ENCODE data around the gene OR5H15. TPM values are rescaled to one million over a fixed set of nuclear protein-coding genes. Genes with fewer than 3 reads are reported as not detected.
"Not testable (repeated sequence)": the region's sequence is repeated elsewhere in the genome, so short reads cannot be mapped to it uniquely, and the experiment has no call there.

The OR5H15 gene
- total RNA-seq, 1 donor, result not detected

DNA sequence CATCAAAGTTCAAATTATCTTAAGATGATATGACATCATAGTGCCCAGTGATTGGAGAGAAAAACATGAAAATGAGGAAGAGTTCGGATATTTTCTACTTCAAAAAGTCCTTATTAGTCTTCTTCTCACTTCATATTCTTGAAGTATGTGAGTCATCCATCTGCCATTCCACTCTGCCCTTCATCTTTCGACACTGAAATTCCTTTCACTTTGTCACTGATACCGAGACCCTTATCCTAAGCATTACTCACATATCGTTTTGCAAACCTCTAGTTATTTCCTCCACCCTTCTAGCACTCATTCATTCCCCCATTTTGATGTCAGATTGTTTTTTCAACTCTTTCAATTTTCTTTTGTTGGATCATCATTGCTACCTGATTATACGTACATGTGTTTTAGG is 15.3 kb upstream of the OR5H15 start:
- no peak overlapping the region for H3K4me3 ChIP-seq (ENCODE audit: low read depth, low read length)
- no peak for DNase-seq (ENCODE audit: low read depth)
- TF ChIP-seq, protein P1, sequence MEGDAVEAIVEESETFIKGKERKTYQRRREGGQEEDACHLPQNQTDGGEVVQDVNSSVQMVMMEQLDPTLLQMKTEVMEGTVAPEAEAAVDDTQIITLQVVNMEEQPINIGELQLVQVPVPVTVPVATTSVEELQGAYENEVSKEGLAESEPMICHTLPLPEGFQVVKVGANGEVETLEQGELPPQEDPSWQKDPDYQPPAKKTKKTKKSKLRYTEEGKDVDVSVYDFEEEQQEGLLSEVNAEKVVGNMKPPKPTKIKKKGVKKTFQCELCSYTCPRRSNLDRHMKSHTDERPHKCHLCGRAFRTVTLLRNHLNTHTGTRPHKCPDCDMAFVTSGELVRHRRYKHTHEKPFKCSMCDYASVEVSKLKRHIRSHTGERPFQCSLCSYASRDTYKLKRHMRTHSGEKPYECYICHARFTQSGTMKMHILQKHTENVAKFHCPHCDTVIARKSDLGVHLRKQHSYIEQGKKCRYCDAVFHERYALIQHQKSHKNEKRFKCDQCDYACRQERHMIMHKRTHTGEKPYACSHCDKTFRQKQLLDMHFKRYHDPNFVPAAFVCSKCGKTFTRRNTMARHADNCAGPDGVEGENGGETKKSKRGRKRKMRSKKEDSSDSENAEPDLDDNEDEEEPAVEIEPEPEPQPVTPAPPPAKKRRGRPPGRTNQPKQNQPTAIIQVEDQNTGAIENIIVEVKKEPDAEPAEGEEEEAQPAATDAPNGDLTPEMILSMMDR (IDR thresholded peaks at IDR 0.05; ENCODE audit: insufficient read depth, low read length), result no peak

DNA sequence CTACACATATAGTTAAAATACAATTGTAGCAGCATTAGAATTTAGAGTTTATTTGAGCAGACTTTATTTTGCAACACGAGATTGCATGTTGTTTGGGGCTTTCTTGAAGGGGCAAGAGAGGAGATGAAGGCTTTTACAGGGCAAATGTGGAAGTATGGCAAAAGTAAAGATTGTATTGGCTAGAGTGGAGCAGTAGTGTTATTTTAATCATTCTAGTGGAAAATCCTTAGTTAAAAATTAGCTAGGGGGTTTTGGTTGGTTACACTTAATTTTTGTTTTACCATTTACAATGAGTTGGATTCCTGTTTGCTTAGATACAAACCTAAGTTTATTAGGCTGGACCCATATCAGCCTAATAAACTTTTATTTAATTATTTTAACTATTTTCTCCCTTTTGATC is 4.6 kb downstream of the OR5H15 start:
- H3K4me3 ChIP-seq (ENCODE audit: low read depth, low read length), result no peak overlapping the region
- DNase-seq (ENCODE audit: low read depth), result no peak
- TF ChIP-seq, protein P1 (IDR thresholded peaks at IDR 0.05; ENCODE audit: insufficient read depth, low read length), result no peak

DNA sequence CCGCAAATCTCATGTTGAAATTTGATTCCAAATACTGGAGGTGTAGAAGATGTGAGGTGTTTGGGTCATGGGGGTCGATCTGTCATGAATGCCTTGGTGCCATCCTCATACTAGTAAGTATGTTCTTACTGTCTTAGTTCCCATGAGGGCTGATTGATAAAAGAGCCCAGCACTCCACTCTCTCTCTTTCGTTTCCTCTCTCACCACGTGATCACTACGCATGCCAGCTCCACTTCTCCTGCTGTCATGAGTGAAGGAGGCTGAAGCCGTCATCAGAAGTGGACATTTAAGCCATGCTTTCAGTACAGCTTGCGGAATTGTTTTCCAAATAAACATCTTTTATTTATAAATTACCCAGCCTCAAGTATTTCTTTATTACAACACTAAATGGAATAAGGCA is 6.1 kb downstream of the OR5H15 start:
- TF ChIP-seq, protein P1 (IDR thresholded peaks at IDR 0.05; ENCODE audit: insufficient read depth, low read length), result no peak
- H3K4me3 ChIP-seq (ENCODE audit: low read depth, low read length), result no peak overlapping the region
- no peak for DNase-seq (ENCODE audit: low read depth)

DNA sequence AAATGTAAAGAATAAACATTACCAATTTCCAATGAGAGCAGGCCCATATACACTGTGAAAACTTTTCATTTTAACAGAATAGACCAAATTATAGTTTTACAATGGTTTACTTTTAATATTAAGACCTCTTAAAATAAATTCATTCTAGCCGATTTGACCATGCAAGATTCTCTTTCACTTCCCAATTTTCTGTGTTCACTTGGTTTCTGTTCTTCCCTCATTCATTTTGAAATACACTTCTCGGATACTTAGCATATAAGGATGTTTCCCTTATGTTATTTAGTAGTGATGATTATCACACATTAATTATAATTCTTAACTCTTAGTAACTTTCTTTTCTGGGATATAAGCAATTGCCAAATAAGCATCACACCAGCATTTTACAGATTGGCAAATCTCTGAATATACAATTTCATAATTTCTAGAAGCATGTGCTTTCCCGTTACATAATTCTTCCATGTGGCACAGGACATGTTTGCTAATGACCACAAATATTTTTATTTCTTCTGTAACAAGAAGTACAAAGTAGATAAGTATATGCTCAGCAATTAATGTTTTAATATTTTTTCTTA is 13.9 kb downstream of the OR5H15 start:
- TF ChIP-seq, protein P1 (IDR thresholded peaks at IDR 0.05; ENCODE audit: insufficient read depth, low read length), result no peak
- H3K4me3 ChIP-seq (ENCODE audit: low read depth, low read length), result no peak overlapping the region
- DNase-seq (ENCODE audit: low read depth), result no peak

DNA sequence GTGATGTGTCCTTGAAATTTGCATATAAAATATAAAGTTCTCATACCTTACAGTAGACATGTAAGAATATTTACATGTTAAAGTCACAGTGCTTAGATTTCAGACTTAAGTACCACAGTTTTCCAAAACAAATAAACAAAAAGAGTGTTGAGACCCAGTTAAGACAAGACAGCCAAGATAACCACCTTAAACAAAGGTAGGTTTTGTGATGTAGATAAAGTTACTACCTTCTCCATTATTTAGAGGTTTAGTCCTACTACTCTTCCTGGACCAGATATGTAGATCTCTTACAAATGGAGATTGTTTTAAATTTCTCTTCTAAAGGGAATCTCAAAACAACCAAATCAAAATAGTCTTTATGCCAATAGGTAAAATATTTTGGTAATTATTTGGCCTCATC is 15.7 kb downstream of the OR5H15 start:
- DNase-seq (ENCODE audit: low read depth), result no peak
- TF ChIP-seq, protein P1 (IDR thresholded peaks at IDR 0.05; ENCODE audit: insufficient read depth, low read length), result no peak
- no peak overlapping the region for H3K4me3 ChIP-seq (ENCODE audit: low read depth, low read length)

DNA sequence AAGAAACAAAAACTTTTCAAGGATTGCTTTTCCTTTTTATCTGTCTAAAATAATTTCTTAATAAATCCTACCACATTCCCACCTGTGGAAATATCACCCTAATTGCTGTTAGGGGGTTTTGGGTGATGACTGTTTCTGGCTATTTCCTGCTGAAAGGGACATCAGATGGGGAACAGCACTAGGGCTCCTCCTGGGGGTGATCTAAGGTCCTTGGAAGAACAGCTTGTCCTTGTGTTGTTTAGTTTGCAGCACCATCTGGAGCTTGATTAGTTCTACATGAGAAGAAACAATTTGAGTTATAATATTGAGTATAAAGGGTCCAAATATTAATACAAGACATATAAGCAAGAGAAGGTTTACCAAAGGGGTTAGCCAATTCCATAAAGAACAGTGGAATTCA is 18.7 kb downstream of the OR5H15 start:
- DNase-seq (ENCODE audit: low read depth), result no peak
- TF ChIP-seq, protein P1 (IDR thresholded peaks at IDR 0.05; ENCODE audit: insufficient read depth, low read length), result no peak
- H3K4me3 ChIP-seq (ENCODE audit: low read depth, low read length), result no peak overlapping the region

DNA sequence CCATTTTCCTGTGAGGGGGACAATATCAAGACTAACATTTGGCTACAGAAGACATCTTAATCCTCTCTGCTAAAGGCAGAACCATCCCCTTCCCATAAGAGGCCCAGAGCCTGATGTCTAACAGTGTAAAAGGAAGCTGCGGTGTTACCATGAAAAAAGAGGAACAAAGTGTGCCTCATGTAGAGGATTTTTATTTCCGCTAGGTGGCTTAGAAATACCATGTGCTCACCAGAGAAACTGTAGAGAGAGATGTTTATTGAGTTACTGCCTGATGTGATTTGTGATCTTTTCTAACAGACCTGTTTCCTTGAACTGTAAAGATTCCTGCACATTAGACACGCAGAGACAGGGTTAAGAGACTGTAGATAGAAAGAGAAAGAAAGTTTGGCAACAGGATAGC is 22.0 kb downstream of the OR5H15 start:
- H3K4me3 ChIP-seq (ENCODE audit: low read depth, low read length), result no peak overlapping the region
- DNase-seq (ENCODE audit: low read depth), result no peak
- TF ChIP-seq, protein P1 (IDR thresholded peaks at IDR 0.05; ENCODE audit: insufficient read depth, low read length), result peak; percentile 13

DNA sequence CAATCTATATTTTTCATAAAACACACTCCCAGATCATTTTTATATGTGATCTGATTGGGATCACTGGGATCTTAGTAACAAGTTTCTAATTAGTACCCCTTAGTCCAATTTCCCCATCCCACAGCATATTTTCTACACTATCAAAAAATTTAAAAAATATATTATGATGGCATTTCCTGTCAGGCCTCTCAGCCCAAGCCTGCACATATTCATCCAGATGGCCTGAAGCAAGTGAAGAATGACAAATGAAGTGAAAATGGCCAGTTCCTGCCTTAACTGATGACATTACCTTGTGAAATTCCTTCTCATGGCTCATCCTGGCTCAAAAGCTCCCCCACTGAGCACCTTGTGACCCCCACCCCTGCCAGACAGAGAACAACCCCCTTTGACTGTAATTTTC is 24.4 kb downstream of the OR5H15 start:
- H3K4me3 ChIP-seq (ENCODE audit: low read depth, low read length), result not testable (repeated sequence)

DNA sequence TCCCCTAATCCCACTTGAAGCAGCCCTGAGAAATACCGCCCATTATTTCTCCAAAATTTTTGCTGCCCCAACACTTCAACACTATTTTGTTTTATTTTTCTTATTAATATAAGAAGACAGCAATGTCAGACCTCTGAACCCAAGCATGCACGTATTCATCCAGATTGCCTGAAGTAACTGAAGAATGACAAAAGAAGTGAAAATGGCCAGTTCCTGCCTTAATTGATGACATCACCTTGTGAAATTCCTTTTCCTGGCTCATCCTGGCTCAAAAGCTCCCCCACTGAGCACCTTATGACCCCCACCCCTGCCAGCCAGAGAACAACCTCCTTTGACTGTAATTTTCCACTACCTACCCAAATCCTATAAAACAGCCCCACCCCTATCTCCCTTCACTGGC is 29.8 kb downstream of the OR5H15 start:
- not testable (repeated sequence) for DNase-seq (ENCODE audit: low read depth)

More for the DNA sequence above, 24.4 kb downstream of the OR5H15 start:
- not testable (repeated sequence) for DNase-seq (ENCODE audit: low read depth)

More for the DNA sequence above, 29.8 kb downstream of the OR5H15 start:
- not testable (repeated sequence) for H3K4me3 ChIP-seq (ENCODE audit: low read depth, low read length)
